Bronchial epithelial cell (primary cell): Measurements from ENCODE around the gene EPHA8. TPM values are rescaled to one million over a fixed set of nuclear protein-coding genes. Genes with fewer than 3 reads are reported as not detected.

Experiments used
- DNase-seq: peaks from one replicate; pipeline ENCODE4 v3.0.0-alpha.2; 2010; ENCODE audit warnings: low read depth
- FAIRE-seq: peaks from 2 replicates; lab custom pipeline; 2011; peaks lifted over from hg19 to GRCh38; lab: Jason Lieb, UNC
- H3K27me3 ChIP-seq: 2 replicates; pipeline ENCODE4 v1.5.1; 2011; ENCODE audit warnings: low read length; ENCODE audit not compliant: control insufficient read depth, insufficient read depth
- H3K36me3 ChIP-seq: 2 replicates; pipeline ENCODE4 v1.5.1; 2011; ENCODE audit warnings: low read length; ENCODE audit not compliant: control insufficient read depth, insufficient read depth
- H3K4me3 ChIP-seq: 2 replicates; pipeline ENCODE4 v1.5.1; 2011; ENCODE audit warnings: mild to moderate bottlenecking, low read depth, low read length, control low read depth
- CTCF ChIP-seq: IDR thresholded peaks from 2 replicates; pipeline ENCODE4 v1.5.1; 2011; ENCODE audit warnings: mild to moderate bottlenecking, moderate library complexity, low read length, control low read depth, inconsistent platforms; ENCODE audit not compliant: insufficient read depth, severe bottlenecking
- total RNA-seq: library from RNA; depleted of rRNA; stranded (reverse); fragments of >200 nt; gene quantifications from 2 replicates; pipeline ENCODE4 v1.2.1, GENCODE V29; 2014

EPHA8 gene
- total RNA-seq, 1 donor from 2014 or later: not detected

- Histone ChIP-seq H3K4me3 (no peak overlapping the region), H3K27me3 (no peaks in the 10 kb centered on the region), H3K36me3 (peaks cover 7% of the 10 kb centered on the region)
- TF ChIP-seq CTCF: no peak
- FAIRE-seq (no peak), DNase-seq (no peak)
These were observed 32.6 kb upstream of the EPHA8 start for GRCh38 chr1:22530715-22531114.

GRCh38 chr1:22531251-22531650, 32.0 kb upstream of the EPHA8 start:
- Histone ChIP-seq H3K36me3 (peaks cover 4% of the 10 kb centered on the region), H3K4me3 (no peak overlapping the region), H3K27me3 (no peaks in the 10 kb centered on the region)
- DNase-seq (no peak), FAIRE-seq (no peak)
- TF ChIP-seq CTCF: no peak

GRCh38 chr1:22533244-22533895, 29.9 kb upstream of the EPHA8 start:
- TF ChIP-seq CTCF: no peak
- peak; percentile 77 for FAIRE-seq
- no peaks in the 10 kb centered on the region for H3K27me3 ChIP-seq

GRCh38 chr1:22534951-22535350, 28.3 kb upstream of the EPHA8 start:
- DNase-seq (no peak), FAIRE-seq (no peak)
- H3K36me3 ChIP-seq: no peaks in the 10 kb centered on the region
- no peaks in the 10 kb centered on the region for H3K27me3 ChIP-seq
- no peak for TF ChIP-seq CTCF
- no peak overlapping the region for H3K4me3 ChIP-seq

More at GRCh38 chr1:22533244-22533895, 29.9 kb upstream of the EPHA8 start:
- DNase-seq: no peak
- Histone ChIP-seq H3K36me3 (peaks cover 1% of the 10 kb centered on the region), H3K4me3 (no peak overlapping the region)

GRCh38 chr1:22535399-22535798, 27.9 kb upstream of the EPHA8 start:
- FAIRE-seq (no peak), DNase-seq (no peak)
- Histone ChIP-seq H3K4me3 (no peak overlapping the region), H3K27me3 (no peaks in the 10 kb centered on the region), H3K36me3 (no peaks in the 10 kb centered on the region)
- no peak for TF ChIP-seq CTCF

GRCh38 chr1:22536506-22536905, 26.8 kb upstream of the EPHA8 start:
- peak; percentile 93 for FAIRE-seq
- H3K4me3 ChIP-seq: no peak overlapping the region
- no peak for DNase-seq

More at GRCh38 chr1:22536506-22536905, 26.8 kb upstream of the EPHA8 start:
- Histone ChIP-seq H3K27me3 (no peaks in the 10 kb centered on the region), H3K36me3 (no peaks in the 10 kb centered on the region)
- TF ChIP-seq CTCF: no peak
